HEK293 (cell line): ENCODE results near the gene DGKQ.

ENCODE experiments used
- CTCF ChIA-PET: fragments of 350-600 bp; formaldehyde crosslinking; extraction: SDS; loops from one replicate; lab custom pipeline; 2021; ENCODE audit warnings: antibody characterized with exemption; lab: Yijun Ruan, JAX
- POLR2A ChIA-PET: fragments of 300-600 bp; formaldehyde crosslinking; extraction: SDS; loops from one replicate; lab custom pipeline; 2020; ENCODE audit warnings: antibody characterized with exemption, inconsistent platforms; lab: Yijun Ruan, JAX
- H3K27ac ChIP-seq: fragments of 200-500 bp; sonication (Bioruptor generic); 2 replicates; pipeline ENCODE4 v1.5.1; 2014; ENCODE audit warnings: low read depth, low read length, control low read depth, inconsistent platforms; ENCODE audit errors: extremely low read depth
- H3K36me3 ChIP-seq, 2 experiments: fragments of 200-500 bp in 1 of 2; sonication (Bioruptor generic) in 1 of 2; 1 replicate in 1 of 2; 2 replicates in 1 of 2; pipeline ENCODE4 v1.5.1; 2014 to 2017; ENCODE audit warnings: inconsistent platforms in 2 of 2, low read length in 2 of 2; ENCODE audit not compliant: control insufficient read depth in 2 of 2, insufficient read depth in 1 of 2
- H3K4me1 ChIP-seq: fragments of 200-500 bp; sonication (Bioruptor generic); 2 replicates; pipeline ENCODE4 v1.5.1; 2014; ENCODE audit warnings: mild to moderate bottlenecking, low read length, inconsistent platforms; ENCODE audit not compliant: control insufficient read depth, insufficient read depth
- H3K4me3 ChIP-seq: 2 replicates; pipeline ENCODE4 v1.5.1; 2011; ENCODE audit warnings: low read depth, mild to moderate bottlenecking, control low read depth, low read length, moderate library complexity
- H3K9me3 ChIP-seq: fragments of 200-500 bp; sonication (Bioruptor generic); 2 replicates; pipeline ENCODE4 v1.5.1; 2014; ENCODE audit warnings: low read depth, low read length, inconsistent platforms; ENCODE audit not compliant: control insufficient read depth, insufficient read depth
- BCL11A ChIP-seq: fragments of 450-650 bp; formaldehyde crosslinking; IDR thresholded peaks from 2 replicates; pipeline ENCODE4 v1.5.1; 2016; ENCODE audit warnings: low read depth, missing biosample characterization, missing genetic modification characterization
- GFI1B ChIP-seq: fragments of 450-650 bp; formaldehyde crosslinking; IDR thresholded peaks from 2 replicates; pipeline ENCODE4 v1.5.1; 2016; ENCODE audit warnings: missing biosample characterization, missing genetic modification characterization
- GLI4 ChIP-seq: fragments of 450-650 bp; formaldehyde crosslinking; IDR thresholded peaks from 2 replicates; pipeline ENCODE4 v1.5.1; 2016; ENCODE audit warnings: missing biosample characterization, missing genetic modification characterization
- GLIS1 ChIP-seq: fragments of 450-650 bp; formaldehyde crosslinking; IDR thresholded peaks from 2 replicates; pipeline ENCODE4 v1.5.1; 2016; ENCODE audit warnings: missing biosample characterization, missing genetic modification characterization
- GLIS2 ChIP-seq: fragments of 450-650 bp; formaldehyde crosslinking; IDR thresholded peaks from 2 replicates; pipeline ENCODE4 v1.5.1; 2016; ENCODE audit warnings: missing biosample characterization, missing genetic modification characterization
- KLF1 ChIP-seq: fragments of 450-650 bp; formaldehyde crosslinking; IDR thresholded peaks from 2 replicates; pipeline ENCODE4 v1.5.1; 2016; ENCODE audit warnings: missing biosample characterization, missing genetic modification characterization
- ZBTB8A ChIP-seq: fragments of 450-650 bp; formaldehyde crosslinking; IDR thresholded peaks from 2 replicates; pipeline ENCODE4 v1.5.1; 2016; ENCODE audit warnings: missing biosample characterization, missing genetic modification characterization
- ZIC2 ChIP-seq: fragments of 450-650 bp; formaldehyde crosslinking; IDR thresholded peaks from 2 replicates; pipeline ENCODE4 v1.5.1; 2016; ENCODE audit warnings: missing biosample characterization, missing genetic modification characterization
- ZNF114 ChIP-seq: fragments of 450-650 bp; formaldehyde crosslinking; IDR thresholded peaks from 2 replicates; pipeline ENCODE4 v1.5.0; 2017; ENCODE audit warnings: missing biosample characterization, missing genetic modification characterization
- ZNF140 ChIP-seq: fragments of 450-650 bp; formaldehyde crosslinking; IDR thresholded peaks from 2 replicates; pipeline ENCODE4 v1.5.1; 2016; ENCODE audit warnings: missing biosample characterization, missing genetic modification characterization
- ZNF155 ChIP-seq: fragments of 450-650 bp; formaldehyde crosslinking; IDR thresholded peaks from 2 replicates; pipeline ENCODE4 v1.5.1; 2016; ENCODE audit warnings: missing biosample characterization, missing genetic modification characterization
- ZNF248 ChIP-seq: fragments of 450-650 bp; formaldehyde crosslinking; IDR thresholded peaks from 2 replicates; pipeline ENCODE4 v1.5.1; 2017; ENCODE audit warnings: missing biosample characterization, missing genetic modification characterization
- ZNF473 ChIP-seq: fragments of 450-650 bp; formaldehyde crosslinking; IDR thresholded peaks from 2 replicates; pipeline ENCODE4 v1.5.1; 2017; ENCODE audit warnings: missing biosample characterization, missing genetic modification characterization
- ZNF600 ChIP-seq: fragments of 450-650 bp; formaldehyde crosslinking; IDR thresholded peaks from 2 replicates; pipeline ENCODE4 v1.5.1; 2016; ENCODE audit warnings: missing biosample characterization, missing genetic modification characterization
- ZNF670 ChIP-seq: fragments of 450-650 bp; formaldehyde crosslinking; IDR thresholded peaks from 2 replicates; pipeline ENCODE4 v1.5.1; 2016; ENCODE audit warnings: missing biosample characterization, missing genetic modification characterization, low read depth
- ZNF701 ChIP-seq: fragments of 450-650 bp; formaldehyde crosslinking; IDR thresholded peaks from 2 replicates; pipeline ENCODE4 v1.5.1; 2016; ENCODE audit warnings: missing biosample characterization, missing genetic modification characterization
- ZNF837 ChIP-seq: fragments of 450-650 bp; formaldehyde crosslinking; IDR thresholded peaks from 2 replicates; pipeline ENCODE4 v1.5.1; 2016; ENCODE audit warnings: missing biosample characterization, missing genetic modification characterization
- TF ChIP-seq, protein P1 (sequence below): fragments of 450-650 bp; formaldehyde crosslinking; IDR thresholded peaks from 2 replicates; pipeline ENCODE4 v1.5.1; 2016; ENCODE audit warnings: missing biosample characterization, missing genetic modification characterization
- TF ChIP-seq, protein P2 (sequence below): fragments of 450-650 bp; formaldehyde crosslinking; IDR thresholded peaks from 2 replicates; pipeline ENCODE4 v1.5.1; 2016; ENCODE audit warnings: missing biosample characterization, missing genetic modification characterization

The DGKQ gene

DNA sequence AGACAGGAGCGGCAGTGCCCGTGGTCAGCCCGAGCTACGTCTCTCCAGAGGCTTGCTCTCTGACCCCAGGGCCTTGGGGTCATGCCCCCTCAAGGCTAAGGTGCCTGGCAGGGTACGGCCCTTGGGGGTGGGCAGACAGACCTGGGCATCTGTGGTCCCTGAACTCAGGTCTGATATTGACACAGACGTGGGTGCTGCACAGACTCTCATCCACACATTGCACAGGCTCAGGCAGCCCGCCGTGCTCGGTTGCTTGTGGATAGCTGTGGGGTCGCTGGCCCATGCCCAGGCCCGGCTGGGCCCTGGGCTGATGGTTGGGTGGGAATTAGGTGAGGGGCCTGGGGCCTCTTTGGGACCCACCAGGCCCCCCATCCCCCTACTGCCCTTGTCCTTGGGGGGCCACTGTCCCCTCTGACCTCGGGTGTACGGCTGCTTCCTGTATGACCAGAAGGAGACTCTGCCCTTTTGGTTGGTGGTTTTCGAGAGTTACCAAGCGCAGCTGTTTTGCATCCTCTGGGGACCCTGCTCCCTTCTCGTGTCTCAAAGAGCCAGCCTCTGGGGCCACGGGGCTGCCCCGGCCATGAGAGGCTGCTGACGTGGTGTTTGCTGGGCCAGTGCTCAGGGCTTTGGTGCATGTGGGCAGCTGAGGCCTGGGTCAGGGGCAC, 48.1 kb upstream of the DGKQ start:
- H3K4me3 ChIP-seq, result no peak overlapping the region
- H3K27ac ChIP-seq, result no peak overlapping the region
- peaks cover 0 to 21% of the 10 kb centered on the region in 2 experiments; a peak in 1 of 3 replicates for H3K36me3 ChIP-seq
- TF ChIP-seq ZNF473 (tag by site-specific recombination), result no peak
- TF ChIP-seq, protein P1, sequence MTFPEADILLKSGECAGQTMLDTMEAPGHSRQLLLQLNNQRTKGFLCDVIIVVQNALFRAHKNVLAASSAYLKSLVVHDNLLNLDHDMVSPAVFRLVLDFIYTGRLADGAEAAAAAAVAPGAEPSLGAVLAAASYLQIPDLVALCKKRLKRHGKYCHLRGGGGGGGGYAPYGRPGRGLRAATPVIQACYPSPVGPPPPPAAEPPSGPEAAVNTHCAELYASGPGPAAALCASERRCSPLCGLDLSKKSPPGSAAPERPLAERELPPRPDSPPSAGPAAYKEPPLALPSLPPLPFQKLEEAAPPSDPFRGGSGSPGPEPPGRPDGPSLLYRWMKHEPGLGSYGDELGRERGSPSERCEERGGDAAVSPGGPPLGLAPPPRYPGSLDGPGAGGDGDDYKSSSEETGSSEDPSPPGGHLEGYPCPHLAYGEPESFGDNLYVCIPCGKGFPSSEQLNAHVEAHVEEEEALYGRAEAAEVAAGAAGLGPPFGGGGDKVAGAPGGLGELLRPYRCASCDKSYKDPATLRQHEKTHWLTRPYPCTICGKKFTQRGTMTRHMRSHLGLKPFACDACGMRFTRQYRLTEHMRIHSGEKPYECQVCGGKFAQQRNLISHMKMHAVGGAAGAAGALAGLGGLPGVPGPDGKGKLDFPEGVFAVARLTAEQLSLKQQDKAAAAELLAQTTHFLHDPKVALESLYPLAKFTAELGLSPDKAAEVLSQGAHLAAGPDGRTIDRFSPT (tag by site-specific recombination), result peak; percentile 62; the same call in 1 of the 2 replicates
- peak; percentile 46; the same call in 1 of the 2 replicates for TF ChIP-seq GLIS2 (tag by site-specific recombination)
- TF ChIP-seq BCL11A (tag by site-specific recombination), result peak; percentile 27; the same call in 1 of the 2 replicates
- TF ChIP-seq GLI4, result no peak
- TF ChIP-seq KLF1, result peak; percentile 52; the same call in 1 of the 2 replicates
- POLR2A ChIA-PET, result no interaction called here
- CTCF ChIA-PET, result no interaction called here
- no peaks in the 10 kb centered on the region for H3K9me3 ChIP-seq
- H3K4me1 ChIP-seq, result no peaks in the 10 kb centered on the region

DNA sequence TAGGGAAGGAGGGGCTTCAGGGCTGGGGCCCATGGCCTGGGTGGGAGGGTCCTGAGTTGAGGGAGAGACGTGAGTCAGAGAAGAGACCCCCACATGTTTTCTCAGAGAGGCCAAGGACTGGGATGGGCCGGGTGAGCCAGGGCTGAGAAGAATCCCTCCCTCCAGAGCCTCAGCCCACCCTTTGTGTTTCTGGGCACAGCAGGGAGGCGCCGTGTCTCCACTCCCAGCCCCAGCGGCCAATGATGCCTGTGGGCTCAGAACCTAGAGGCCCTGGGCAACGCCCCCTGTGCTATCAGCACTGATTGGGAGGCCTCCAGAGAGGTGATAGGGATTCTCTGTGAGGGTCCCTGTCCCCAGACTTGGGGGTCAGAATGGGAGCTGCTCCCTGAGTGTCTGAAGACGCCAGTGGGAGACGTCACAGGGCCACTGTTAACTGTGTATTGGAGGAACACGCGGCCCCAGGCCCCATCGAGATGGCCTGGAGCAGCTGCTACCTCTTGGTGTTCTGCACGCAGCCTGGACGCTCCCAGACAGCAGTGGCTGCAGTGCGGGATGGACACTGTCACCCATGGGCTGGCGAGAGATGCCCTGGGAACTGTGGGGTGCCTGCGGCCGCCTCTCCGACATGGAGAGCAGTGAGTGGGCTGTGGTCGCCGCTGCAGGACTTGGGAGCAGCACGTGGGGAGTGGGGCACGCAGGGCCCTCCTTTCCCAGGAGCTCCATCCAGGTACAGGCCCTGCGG, 46.5 kb upstream of the DGKQ start:
- no peaks in the 10 kb centered on the region for H3K4me1 ChIP-seq
- peaks cover 0 to 8% of the 10 kb centered on the region in 2 experiments; a peak in 1 of 3 replicates for H3K36me3 ChIP-seq
- no peak overlapping the region for H3K27ac ChIP-seq
- CTCF ChIA-PET, result no interaction called here
- no peak for TF ChIP-seq ZIC2 (tag by site-specific recombination)
- no peak for TF ChIP-seq ZNF701 (tag by site-specific recombination)
- TF ChIP-seq, protein P2, sequence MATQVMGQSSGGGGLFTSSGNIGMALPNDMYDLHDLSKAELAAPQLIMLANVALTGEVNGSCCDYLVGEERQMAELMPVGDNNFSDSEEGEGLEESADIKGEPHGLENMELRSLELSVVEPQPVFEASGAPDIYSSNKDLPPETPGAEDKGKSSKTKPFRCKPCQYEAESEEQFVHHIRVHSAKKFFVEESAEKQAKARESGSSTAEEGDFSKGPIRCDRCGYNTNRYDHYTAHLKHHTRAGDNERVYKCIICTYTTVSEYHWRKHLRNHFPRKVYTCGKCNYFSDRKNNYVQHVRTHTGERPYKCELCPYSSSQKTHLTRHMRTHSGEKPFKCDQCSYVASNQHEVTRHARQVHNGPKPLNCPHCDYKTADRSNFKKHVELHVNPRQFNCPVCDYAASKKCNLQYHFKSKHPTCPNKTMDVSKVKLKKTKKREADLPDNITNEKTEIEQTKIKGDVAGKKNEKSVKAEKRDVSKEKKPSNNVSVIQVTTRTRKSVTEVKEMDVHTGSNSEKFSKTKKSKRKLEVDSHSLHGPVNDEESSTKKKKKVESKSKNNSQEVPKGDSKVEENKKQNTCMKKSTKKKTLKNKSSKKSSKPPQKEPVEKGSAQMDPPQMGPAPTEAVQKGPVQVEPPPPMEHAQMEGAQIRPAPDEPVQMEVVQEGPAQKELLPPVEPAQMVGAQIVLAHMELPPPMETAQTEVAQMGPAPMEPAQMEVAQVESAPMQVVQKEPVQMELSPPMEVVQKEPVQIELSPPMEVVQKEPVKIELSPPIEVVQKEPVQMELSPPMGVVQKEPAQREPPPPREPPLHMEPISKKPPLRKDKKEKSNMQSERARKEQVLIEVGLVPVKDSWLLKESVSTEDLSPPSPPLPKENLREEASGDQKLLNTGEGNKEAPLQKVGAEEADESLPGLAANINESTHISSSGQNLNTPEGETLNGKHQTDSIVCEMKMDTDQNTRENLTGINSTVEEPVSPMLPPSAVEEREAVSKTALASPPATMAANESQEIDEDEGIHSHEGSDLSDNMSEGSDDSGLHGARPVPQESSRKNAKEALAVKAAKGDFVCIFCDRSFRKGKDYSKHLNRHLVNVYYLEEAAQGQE (tag by site-specific recombination), result no peak
- no peak for TF ChIP-seq ZNF155 (tag by site-specific recombination)
- TF ChIP-seq ZNF248 (tag by site-specific recombination), result no peak
- no peak for TF ChIP-seq ZNF670 (tag by site-specific recombination)
- peak; percentile 64 for TF ChIP-seq ZNF600 (tag by site-specific recombination)
- peak; percentile 36 for TF ChIP-seq ZBTB8A
- no peak for TF ChIP-seq ZNF837
- TF ChIP-seq KLF1, result peak; percentile 43; the same call in 1 of the 2 replicates
- no peak for TF ChIP-seq ZNF140
- TF ChIP-seq, all 188 proteins: peak for 3
- POLR2A ChIA-PET, result no interaction called here
- no peaks in the 10 kb centered on the region for H3K9me3 ChIP-seq
- H3K4me3 ChIP-seq, result no peak overlapping the region

DNA sequence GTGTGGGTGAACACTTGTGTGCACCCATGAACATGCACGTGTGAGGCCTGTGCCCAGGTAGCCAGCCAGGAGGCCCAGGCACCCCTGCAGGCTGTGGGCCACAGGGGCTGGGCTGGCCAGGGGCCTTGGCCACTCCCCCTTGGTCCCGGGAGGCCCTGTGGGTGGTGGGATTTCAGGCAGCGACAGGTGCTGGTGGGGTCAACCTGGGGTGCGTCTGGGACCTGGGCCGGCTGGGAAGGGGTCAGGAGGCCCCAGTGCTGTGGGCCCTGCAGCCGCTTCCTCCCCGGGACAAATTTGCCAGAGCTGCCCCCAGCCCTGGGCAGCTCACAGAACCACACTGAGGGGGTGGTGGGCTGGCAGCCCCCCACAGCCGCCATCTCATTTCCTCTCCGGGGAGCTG, 46.0 kb upstream of the DGKQ start:
- ChIA-PET POLR2A (no interaction called here), CTCF (no interaction called here)
- Histone ChIP-seq H3K36me3 (peaks cover 0 to 2% of the 10 kb centered on the region in 2 experiments; a peak in 1 of 3 replicates), H3K9me3 (no peaks in the 10 kb centered on the region), H3K4me1 (no peaks in the 10 kb centered on the region), H3K27ac (no peak overlapping the region), H3K4me3 (no peak overlapping the region)
- TF ChIP-seq ZNF114 (tag by site-specific recombination) (no peak), GLIS1 (tag by site-specific recombination) (peak; percentile 74), GFI1B (tag by site-specific recombination) (no peak)
